ENCODE data around the gene ZNF618.

DNA sequence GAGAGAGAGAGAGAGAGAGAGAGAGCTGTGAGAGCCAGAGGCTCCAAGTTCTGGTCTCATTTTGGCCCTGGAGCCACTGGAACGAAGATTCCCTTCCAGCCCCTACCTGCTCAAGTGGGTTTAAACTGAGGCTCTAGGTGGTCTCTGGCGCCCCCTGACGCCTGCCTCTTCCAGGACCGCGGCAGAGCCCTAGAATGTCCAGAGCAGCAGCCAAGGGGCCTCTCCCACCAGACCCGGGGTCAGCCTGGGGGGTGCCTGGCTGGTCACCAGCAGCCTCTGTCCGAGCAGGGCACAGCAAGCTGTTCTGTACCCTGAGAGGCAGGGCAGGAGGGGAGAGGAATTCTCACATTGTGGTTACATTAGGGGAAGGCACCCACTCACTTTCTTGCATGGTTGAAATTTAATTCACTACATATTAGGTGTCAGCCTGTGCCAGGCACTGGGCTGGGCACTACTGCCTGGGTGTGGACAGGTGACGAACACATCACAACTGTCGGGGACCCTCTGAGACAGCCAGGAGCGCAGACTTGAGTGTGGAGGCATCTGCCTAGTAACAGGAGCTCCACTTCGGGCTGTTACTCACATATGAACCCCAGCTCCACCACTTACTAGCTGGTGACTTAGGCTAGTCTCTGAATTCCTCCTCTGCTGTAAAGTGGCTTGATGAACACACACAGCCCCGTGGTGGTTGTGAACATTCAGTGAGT lies 157.4 kb downstream of the ZNF618 start:
- TF ChIP-seq, protein P1, sequence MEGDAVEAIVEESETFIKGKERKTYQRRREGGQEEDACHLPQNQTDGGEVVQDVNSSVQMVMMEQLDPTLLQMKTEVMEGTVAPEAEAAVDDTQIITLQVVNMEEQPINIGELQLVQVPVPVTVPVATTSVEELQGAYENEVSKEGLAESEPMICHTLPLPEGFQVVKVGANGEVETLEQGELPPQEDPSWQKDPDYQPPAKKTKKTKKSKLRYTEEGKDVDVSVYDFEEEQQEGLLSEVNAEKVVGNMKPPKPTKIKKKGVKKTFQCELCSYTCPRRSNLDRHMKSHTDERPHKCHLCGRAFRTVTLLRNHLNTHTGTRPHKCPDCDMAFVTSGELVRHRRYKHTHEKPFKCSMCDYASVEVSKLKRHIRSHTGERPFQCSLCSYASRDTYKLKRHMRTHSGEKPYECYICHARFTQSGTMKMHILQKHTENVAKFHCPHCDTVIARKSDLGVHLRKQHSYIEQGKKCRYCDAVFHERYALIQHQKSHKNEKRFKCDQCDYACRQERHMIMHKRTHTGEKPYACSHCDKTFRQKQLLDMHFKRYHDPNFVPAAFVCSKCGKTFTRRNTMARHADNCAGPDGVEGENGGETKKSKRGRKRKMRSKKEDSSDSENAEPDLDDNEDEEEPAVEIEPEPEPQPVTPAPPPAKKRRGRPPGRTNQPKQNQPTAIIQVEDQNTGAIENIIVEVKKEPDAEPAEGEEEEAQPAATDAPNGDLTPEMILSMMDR (IDR thresholded peaks at IDR 0.05 in 4 of 5, conservative IDR thresholded peaks at IDR 0.05 in 1 of 5), result peak; percentile 26 to 65 (median 60)
- no peak for TF ChIP-seq POLR2A (IDR thresholded peaks at IDR 0.05)
